HG03571 (cell line): ENCODE results near the gene LCN15.
A peak's percentile ranks its signal among the peaks of the same experiment; 100 is the strongest.

Source experiments
- ATAC-seq: cut with Tn5 transposase; IDR thresholded peaks from one replicate; pipeline ENCODE4 v1.9.1; 2021; ENCODE audit not compliant: unreplicated experiment

The LCN15 gene

DNA sequence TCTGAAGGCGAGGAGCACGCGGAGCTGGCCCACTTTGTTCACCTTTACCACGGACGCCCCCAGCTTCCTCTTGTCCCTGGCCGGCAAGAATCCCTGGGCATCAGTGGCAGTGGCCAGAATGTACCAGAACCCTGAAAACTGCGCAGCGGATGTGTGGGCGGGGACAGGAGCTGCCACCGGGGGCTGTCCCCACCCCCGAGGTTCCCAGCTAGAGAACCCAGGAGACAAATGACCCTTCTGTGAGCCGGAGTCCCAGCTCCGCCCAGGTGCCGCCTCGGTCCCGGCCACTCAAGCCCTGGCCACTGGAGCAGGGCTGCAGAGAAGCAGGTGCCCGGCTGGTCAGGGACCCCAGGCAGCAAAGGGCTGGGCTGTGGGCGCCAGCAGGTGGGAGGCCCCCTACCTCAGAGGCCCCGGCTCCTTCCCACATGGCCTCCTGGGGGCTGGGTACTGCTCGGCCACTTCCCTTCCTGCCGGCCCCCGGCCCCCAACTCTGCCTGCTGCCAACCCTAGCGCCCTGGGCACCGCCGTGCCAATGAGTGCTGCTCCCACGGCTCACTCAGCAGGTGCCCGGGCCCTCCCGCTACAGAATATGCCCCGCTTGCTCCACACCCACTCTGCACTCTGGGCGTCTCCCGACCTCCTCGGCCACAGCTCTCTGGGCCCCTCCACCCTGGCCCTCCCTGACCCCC is 22.3 kb downstream of the LCN15 start:
- no peak for ATAC-seq

GRCh38 chr9:136740971-136741882 is 23.1 kb downstream of the LCN15 start:
- ATAC-seq = no peak

DNA sequence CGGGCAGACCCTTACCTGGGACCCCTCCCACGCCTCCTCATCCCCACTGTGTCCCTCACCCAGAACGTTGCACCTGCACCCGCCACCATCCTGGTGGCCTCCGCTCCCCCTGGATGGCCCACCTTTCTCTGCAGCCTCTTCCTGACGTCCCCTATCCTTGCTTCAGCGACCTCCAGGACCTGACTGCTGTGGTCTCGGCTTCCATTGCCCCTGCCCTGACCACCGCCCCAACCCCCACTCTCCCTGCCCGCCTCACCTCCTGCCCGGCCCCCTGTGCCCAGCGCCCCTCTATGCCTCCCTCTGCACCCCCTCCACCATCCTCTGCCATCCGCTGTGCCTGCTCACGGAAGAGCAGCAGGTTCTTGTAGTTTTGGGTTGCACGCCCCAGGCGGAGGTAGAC is 23.8 kb downstream of the LCN15 start:
- ATAC-seq = no peak

DNA sequence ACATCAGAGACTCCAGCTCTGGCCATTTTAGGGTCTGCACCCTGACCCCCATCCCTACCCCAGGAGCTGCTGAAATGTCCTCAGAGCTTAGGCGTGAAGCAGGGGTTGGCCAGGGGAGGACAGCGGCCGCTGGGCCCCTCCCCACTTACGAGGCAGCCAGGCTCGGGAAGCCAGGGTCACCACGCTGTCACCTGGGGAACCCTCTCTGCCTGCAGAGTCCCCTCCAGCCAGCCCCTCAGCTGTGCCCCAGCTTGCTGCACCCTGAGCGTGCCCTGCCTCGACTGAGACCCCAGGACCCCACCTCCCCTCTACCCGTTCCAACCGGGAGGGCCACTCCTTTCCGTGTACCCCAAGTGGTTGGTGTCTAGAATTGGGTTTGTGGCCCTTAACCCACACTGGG is 24.2 kb downstream of the LCN15 start:
- no peak for ATAC-seq

- no peak for ATAC-seq
Observed at GRCh38 chr9:136739509-136739908, 24.8 kb downstream of the LCN15 start.

DNA sequence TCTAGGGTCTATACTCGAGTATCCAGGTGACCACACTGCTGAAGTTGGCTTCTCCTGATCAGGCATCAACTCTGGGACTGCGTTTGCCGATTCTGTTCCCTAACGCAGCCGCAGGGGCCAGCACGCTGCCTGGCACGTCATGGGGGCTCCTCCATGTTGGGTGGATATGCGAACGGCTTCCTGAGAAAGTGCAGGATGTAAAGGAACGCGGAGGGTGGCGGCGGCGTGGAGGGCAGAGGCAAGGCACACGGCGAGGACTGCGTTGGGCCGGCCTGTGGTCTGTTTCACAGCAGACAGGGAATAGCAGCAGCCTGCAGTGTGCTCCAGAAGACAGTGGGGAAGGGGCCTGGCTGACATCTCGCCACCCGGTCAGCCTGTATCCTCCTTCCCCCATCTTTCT is 25.4 kb downstream of the LCN15 start:
- no peak for ATAC-seq

- ATAC-seq = no peak
Observed at GRCh38 chr9:136735812-136736480, 28.4 kb downstream of the LCN15 start.

- no peak for ATAC-seq
Observed at GRCh38 chr9:136734837-136735496, 29.4 kb downstream of the LCN15 start.

- ATAC-seq = no peak
Observed at GRCh38 chr9:136733611-136734010, 30.7 kb downstream of the LCN15 start.

DNA sequence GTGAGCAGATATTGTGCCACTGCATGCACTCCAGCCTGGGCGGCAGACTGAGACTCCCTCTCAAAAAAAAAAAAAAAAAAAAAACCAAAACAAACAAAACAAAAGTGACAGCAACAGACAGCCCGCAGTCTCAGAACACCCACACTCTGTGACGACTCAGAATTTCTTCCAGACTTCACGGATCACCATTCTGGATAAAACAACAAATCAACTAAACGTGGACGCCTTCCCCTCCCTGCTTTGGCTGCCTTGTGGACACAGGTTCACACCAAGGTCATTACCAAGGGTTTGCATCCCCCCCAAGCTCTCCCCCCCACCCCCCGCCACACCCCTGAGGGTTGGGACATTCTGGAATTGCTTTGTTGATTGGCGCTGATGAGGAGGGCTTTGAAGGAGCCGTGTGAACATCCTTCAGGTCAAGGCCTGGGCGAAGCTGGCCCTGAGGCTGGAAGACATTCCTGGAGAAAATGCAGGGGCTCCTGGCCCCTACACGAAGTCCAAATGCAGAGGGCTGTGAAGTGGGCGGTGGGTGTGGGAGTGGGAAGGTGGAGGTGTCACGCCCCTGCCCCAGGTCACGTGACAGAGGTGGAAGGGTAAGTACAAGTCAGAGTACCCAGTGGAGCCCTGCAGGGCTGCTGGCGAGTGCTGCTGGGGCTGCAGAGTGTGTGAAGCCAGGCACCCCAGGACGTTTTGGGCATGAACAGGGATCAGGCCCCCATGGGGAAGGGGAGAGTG is 31.7 kb downstream of the LCN15 start:
- no peak for ATAC-seq

DNA sequence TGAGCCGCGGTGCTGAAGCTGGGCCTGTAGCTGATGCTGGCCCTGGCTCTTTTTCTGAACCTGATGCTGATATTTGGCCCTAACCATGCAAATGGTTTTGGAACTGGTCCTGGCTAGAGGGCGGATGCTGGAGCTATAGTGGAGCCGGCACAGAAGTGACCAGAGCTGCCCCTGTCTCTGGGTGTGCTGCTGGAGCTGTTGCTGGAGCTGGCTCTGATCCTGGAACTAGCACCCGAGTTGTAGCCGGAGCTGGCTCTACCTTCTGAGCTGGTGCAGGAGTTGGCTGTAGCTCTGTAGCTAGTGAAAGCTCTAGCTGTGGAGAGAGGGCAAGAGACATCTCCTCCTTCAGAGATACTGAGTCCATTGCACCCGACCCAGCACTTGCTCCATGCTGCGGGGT is 34.4 kb downstream of the LCN15 start:
- no peak for ATAC-seq

DNA sequence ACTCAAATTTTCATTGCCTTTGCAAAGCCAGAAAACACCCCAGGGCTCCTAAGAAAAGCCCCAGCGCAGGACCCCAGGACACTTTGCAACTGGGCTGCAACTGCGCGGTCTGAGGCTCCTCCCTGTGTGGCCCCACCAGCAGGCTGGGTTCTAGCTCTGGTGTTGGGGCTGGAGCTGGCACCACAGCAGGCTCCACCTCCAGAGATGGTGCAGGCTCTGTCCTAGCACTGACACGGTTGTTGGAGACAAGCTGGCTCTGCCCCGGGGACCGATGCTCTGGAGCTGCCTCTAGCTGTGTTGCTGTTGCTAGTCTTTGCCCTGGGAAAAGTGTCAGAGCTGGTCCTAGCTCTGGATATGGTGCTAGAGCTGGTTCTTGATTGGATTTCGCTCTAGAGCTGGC is 35.2 kb downstream of the LCN15 start:
- ATAC-seq = no peak

GRCh38 chr9:136728548-136729123 is 35.7 kb downstream of the LCN15 start:
- no peak for ATAC-seq

GRCh38 chr9:136728080-136728547 is 36.2 kb downstream of the LCN15 start:
- peak; percentile 64 for ATAC-seq

DNA sequence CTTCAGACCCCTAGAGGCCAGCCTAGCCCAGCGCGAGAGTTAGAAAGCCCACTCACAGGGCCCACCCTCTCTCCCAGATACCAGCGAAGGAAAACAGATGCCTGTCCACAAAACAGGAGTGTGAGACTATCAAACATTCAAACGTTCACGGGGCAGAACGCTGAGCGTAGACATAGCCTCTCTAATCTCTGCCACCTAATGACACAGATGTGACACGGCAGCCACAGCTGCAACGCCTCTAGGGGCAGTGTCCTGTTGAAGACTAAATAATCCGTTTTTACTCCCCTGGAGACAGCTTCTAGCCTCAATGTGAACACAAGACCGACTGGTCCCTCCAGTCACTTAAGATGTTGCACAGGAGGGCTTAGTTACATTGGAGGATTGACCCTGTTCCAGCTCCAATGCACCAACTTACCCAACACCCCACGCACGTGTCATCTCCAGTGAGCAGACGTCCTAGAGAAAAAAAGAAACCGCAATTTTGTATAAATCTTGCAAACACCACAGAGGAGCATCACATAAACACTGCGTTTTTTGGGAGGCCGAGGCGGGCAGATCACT is 37.6 kb downstream of the LCN15 start:
- ATAC-seq = no peak

DNA sequence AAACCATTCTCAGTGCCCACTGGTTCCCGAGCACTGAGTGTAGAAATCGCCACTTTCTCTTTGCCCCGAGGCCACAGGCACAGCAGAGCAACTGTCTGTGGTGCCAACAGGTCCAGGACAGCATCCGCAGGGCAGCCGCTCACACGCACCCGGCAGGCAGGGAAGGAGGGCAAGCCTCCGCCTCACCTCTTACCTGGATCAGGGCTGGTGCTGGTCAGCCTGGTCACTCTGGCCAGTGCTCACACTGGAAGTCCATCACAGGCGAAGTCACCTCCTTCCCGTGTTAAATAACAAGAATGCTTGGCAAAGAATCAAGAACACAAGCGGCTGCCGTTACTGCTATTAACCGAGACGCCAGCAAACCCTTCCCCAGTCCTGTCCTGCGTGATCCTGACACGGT is 38.2 kb downstream of the LCN15 start:
- ATAC-seq = no peak

DNA sequence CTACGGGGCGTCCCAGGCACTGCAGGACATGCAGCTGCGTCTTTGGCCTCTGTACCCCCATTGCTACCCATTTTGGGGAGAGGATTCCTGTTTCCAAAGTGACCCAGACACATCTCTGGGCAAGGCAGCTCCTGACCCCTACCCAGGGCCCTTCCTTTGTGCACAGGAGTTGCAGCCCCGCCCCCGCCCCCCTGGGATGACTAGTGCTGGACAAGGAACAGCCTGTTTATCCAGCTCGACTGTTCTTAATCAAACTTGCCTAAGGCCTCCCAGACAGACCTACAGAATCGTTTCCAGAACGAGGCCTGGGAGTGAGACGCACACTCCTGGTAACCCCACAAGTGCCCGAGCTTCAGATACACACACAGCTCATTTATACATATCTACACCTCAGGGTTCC is 38.7 kb downstream of the LCN15 start:
- no peak for ATAC-seq

DNA sequence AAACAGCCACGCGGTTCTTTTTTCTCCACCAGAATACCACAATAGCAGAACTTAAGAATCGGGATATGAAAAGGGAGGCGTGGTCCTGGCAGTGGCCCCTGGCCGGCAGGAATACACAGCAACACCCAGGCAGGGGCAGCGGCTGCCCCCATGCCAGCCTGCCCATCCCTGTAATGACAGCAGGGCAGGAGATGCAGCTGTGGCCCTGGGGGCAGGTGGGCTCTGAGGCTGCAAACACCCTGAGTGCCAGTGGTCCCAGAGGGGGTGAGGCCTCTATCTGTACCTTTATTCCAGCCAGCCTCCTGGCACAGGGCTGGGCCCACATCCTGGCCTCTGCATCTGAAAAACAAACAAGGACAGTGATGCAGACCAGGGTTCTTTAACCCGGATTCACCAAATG is 39.5 kb downstream of the LCN15 start:
- no peak for ATAC-seq

DNA sequence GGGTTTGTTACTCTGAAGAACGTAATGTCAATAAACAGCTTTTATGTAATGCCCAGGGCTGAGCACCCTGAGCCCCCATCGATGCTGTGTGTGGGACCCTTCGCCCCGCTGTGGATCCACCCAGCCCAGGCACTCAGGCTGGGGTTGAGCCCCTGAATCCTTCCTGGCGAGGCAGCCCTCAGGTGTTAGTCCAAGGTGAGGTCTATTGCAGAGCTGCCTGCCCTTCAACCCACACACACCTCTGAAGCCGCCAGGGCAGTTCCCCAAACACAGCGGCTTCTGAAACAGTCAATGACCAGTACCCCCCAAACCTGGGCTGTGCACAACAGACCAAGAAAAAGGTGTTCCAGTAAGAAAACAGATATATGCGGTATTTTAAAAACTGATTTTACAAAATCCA is 40.3 kb downstream of the LCN15 start:
- ATAC-seq = no peak
